Measurements from ENCODE around the gene CUEDC1. TPM values are rescaled to one million over a fixed set of nuclear protein-coding genes. Genes with fewer than 3 reads are reported as not detected.
A peak's percentile ranks its signal among the peaks of the same experiment; 100 is the strongest.

CUEDC1 gene
- total RNA-seq, 1 experiment from 2014 or later: 61.4 TPM

DNA sequence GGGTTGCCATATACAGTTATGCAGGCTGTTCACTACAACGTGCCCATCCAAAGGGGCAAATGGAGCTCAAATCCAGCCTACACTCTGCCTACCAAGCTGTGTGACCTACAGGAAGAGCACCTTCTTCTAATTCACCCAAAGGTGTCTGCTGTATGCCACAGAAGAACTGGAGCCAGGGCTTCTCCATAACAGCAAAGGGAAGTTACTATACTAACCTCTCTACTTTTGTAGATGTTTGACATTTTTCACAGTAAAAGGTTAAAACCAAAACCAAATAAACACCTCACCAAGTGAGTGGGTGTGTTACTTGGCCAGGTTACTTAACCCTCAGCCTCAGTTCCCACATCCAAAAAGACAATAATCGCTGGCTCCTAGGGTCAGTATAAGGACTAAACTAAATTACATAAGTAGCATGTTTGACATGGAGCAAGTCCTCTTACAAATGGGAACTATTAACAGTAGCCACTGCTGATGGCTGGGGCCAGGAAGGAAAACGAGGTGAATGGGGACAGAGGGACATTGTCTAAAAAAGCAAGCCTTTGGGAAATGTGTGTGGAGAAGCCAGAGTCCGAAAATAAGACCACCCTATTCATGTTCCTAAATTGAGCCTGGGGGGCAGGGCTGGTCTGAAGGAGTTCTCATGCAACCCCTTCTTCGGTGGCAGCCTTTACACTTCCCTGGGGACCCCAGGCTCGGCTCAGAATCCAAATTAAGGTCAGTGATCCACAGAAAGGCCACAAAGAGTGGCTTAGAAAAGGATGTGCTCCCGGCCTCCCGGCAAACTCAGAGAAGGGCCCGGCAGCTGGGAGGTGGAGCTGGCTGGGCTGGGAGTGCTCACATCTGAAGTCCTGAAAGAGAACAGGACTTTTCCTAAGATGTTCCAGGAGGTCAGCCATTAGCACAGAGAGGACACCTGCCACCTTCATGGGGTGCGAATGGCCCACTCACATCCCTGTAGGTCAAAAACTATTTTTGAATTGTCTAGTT is 13.5 kb downstream of the CUEDC1 start:
- no peak overlapping the region for H2AFZ ChIP-seq
- H3K9me2 ChIP-seq (ENCODE audit: insufficient read depth): no peaks in the 10 kb centered on the region
- H3F3A ChIP-seq (ENCODE audit: insufficient read depth, low read depth): peaks cover 32% of the 10 kb centered on the region; the same call in 1 of the 2 replicates
- H3K79me2 ChIP-seq (ENCODE audit: low read depth): peaks cover 65% of the 10 kb centered on the region
- H3K27ac ChIP-seq: no peak overlapping the region
- TF ChIP-seq, protein P1, sequence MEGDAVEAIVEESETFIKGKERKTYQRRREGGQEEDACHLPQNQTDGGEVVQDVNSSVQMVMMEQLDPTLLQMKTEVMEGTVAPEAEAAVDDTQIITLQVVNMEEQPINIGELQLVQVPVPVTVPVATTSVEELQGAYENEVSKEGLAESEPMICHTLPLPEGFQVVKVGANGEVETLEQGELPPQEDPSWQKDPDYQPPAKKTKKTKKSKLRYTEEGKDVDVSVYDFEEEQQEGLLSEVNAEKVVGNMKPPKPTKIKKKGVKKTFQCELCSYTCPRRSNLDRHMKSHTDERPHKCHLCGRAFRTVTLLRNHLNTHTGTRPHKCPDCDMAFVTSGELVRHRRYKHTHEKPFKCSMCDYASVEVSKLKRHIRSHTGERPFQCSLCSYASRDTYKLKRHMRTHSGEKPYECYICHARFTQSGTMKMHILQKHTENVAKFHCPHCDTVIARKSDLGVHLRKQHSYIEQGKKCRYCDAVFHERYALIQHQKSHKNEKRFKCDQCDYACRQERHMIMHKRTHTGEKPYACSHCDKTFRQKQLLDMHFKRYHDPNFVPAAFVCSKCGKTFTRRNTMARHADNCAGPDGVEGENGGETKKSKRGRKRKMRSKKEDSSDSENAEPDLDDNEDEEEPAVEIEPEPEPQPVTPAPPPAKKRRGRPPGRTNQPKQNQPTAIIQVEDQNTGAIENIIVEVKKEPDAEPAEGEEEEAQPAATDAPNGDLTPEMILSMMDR (conservative IDR thresholded peaks at IDR 0.05): no peak
- no peak for TF ChIP-seq EZH2 (IDR thresholded peaks at IDR 0.05; ENCODE audit: low read depth)
- POLR2A ChIA-PET (ENCODE audit: unreplicated experiment): interaction anchor here (0.6 to 0.7 kb wide), 2 partner anchors 52 to 82 kb away, joined by 3 read pairs; no protein-coding TSS in a partner anchor
- H4K20me1 ChIP-seq (ENCODE audit: insufficient read depth): no peaks in the 10 kb centered on the region
- CTCF ChIA-PET: no interaction called here
- H3K36me3 ChIP-seq (ENCODE audit: low read depth): no peaks in the 10 kb centered on the region
- intact Hi-C loops (cut with micrococcal nuclease; ENCODE audit: unreplicated experiment): no loop called here
- H3K4me1 ChIP-seq (replicated peaks; ENCODE audit: insufficient read depth): peaks cover 43% of the 10 kb centered on the region
- no peak overlapping the region for H3K4me2 ChIP-seq
- no peak for DNase-seq
- no peaks in the 10 kb centered on the region for H3K27me3 ChIP-seq (ENCODE audit: insufficient read depth, low read depth)
- H3K9me3 ChIP-seq (ENCODE audit: insufficient read depth, low read depth): no peaks in the 10 kb centered on the region
- no peak overlapping the region for H3K4me3 ChIP-seq
- BruUV-seq (replicated peaks): no TSS peak

DNA sequence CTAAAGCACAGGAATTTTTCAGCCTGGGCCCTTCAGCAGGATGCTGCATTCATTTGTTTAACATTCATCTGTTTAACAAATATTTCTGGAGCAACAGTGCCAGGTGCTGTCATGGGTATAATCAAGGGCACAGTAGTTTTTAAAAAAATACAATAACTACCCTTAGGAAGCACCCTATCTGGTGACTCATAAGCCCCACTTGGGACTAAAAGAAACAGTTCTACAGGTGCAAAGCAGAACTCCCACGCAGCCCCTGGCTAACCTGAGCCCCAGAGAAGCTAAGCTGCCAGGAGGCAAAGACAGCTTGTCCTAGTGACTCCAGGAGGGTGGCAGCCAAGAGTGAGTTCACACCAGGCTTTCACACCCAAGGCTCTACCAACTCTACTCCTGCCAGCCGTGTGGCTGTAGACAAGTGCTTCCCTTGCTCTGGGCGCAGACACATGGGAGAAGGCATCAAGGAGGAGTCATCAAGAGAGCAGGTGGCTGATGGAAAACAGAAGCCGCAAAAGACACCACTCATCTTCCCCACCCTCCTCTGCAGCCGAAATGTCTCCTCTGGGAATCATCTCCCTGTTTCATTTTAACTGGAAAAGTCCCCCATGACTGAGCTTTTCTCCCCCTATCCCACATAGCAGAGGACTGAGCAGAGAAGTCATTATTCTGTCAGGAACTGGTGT is 14.4 kb downstream of the CUEDC1 start:
- peaks cover 56% of the 10 kb centered on the region for H3K79me2 ChIP-seq (ENCODE audit: low read depth)
- no peaks in the 10 kb centered on the region for H3K9me2 ChIP-seq (ENCODE audit: insufficient read depth)
- peak in 1 of 2 experiments; percentile 71 for DNase-seq
- peaks cover 48% of the 10 kb centered on the region for H3K4me1 ChIP-seq (replicated peaks; ENCODE audit: insufficient read depth)
- no peaks in the 10 kb centered on the region for H3K27me3 ChIP-seq (ENCODE audit: insufficient read depth, low read depth)
- no TSS peak for BruUV-seq (replicated peaks)
- ChIA-PET CTCF (no interaction called here), POLR2A (ENCODE audit: unreplicated experiment) (interaction anchor here (0.6 to 0.7 kb wide), 2 partner anchors 53 to 81 kb away, joined by 3 read pairs; no protein-coding TSS in a partner anchor)
- intact Hi-C loops (cut with micrococcal nuclease; ENCODE audit: unreplicated experiment): no loop called here
- H3K36me3 ChIP-seq (ENCODE audit: low read depth): no peaks in the 10 kb centered on the region
- H3K9me3 ChIP-seq (ENCODE audit: insufficient read depth, low read depth): no peaks in the 10 kb centered on the region
- peaks cover 41% of the 10 kb centered on the region; the same call in 1 of the 2 replicates for H3F3A ChIP-seq (ENCODE audit: insufficient read depth, low read depth)
- TF ChIP-seq, protein P1 (conservative IDR thresholded peaks at IDR 0.05): no peak
- TF ChIP-seq EZH2 (IDR thresholded peaks at IDR 0.05; ENCODE audit: low read depth): no peak
- H4K20me1 ChIP-seq (ENCODE audit: insufficient read depth): no peaks in the 10 kb centered on the region
- no peak overlapping the region for H3K27ac ChIP-seq
- H3K4me3 ChIP-seq: no peak overlapping the region
- H2AFZ ChIP-seq: no peak overlapping the region
- no peak overlapping the region for H3K4me2 ChIP-seq

DNA sequence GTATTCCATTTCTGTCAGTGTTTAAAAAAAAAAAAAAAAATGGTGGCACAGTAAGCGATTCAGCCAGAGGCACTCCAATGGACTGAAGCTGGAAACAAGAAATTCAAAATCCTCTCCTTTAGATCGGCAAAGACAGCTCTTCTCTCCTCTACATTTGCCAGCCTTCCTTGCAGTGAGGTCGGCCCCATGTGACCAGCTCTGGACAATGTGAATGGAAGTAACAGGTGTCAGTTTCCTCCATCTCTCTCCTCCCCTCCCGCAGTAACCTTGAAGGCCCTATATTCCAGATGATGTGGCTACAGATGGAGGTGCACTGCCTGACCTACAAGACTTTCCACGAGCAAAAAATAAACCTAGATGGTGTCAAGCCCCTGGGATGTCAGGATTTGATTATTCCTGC is 15.0 kb downstream of the CUEDC1 start:
- no peak for TF ChIP-seq EZH2 (IDR thresholded peaks at IDR 0.05; ENCODE audit: low read depth)
- TF ChIP-seq, protein P1 (conservative IDR thresholded peaks at IDR 0.05): no peak
- Histone ChIP-seq H3K9me2 (ENCODE audit: insufficient read depth) (no peaks in the 10 kb centered on the region), H3K4me1 (replicated peaks; ENCODE audit: insufficient read depth) (peaks cover 53% of the 10 kb centered on the region), H3K27ac (no peak overlapping the region), H3K9me3 (ENCODE audit: insufficient read depth, low read depth) (no peaks in the 10 kb centered on the region), H3K36me3 (ENCODE audit: low read depth) (no peaks in the 10 kb centered on the region), H4K20me1 (ENCODE audit: insufficient read depth) (no peaks in the 10 kb centered on the region), H3F3A (ENCODE audit: insufficient read depth, low read depth) (peaks cover 47% of the 10 kb centered on the region; the same call in 1 of the 2 replicates), H3K4me3 (no peak overlapping the region), H3K27me3 (ENCODE audit: insufficient read depth, low read depth) (no peaks in the 10 kb centered on the region), H3K79me2 (ENCODE audit: low read depth) (peaks cover 50% of the 10 kb centered on the region), H3K4me2 (no peak overlapping the region), H2AFZ (no peak overlapping the region)
- BruUV-seq (replicated peaks): no TSS peak
- no peak for DNase-seq
- ChIA-PET CTCF (interaction anchor here (0.6 to 0.7 kb wide), 2 partner anchors 227 to 1104 kb away, joined by 6 to 8 read pairs; no protein-coding TSS in a partner anchor), POLR2A (ENCODE audit: unreplicated experiment) (no interaction called here)
- intact Hi-C loops (cut with micrococcal nuclease; ENCODE audit: unreplicated experiment): no loop called here

All from PC-9 (cell line).